ENCODE data around the gene KRT77.

DNA sequence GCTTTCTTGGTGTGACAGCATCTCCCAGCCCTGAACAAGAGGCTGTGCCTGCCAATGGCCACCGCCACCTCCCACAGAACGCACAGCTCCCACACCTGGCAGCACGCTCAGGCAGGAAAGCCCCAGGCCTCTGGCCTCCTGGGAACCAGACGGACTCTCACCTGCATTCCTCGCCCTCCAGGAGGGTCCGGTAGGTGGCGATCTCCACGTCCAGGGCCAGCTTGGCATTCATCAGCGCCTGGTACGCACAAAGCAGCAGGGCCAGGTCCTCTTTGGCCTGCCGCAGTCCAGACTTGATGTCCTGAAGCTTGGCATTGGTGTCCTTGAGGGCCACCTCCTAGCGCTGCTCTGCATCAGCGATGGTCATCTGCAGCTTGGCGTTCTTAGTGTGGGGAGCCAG lies 12.1 kb upstream of the KRT77 start:
- TF ChIP-seq, protein P1, sequence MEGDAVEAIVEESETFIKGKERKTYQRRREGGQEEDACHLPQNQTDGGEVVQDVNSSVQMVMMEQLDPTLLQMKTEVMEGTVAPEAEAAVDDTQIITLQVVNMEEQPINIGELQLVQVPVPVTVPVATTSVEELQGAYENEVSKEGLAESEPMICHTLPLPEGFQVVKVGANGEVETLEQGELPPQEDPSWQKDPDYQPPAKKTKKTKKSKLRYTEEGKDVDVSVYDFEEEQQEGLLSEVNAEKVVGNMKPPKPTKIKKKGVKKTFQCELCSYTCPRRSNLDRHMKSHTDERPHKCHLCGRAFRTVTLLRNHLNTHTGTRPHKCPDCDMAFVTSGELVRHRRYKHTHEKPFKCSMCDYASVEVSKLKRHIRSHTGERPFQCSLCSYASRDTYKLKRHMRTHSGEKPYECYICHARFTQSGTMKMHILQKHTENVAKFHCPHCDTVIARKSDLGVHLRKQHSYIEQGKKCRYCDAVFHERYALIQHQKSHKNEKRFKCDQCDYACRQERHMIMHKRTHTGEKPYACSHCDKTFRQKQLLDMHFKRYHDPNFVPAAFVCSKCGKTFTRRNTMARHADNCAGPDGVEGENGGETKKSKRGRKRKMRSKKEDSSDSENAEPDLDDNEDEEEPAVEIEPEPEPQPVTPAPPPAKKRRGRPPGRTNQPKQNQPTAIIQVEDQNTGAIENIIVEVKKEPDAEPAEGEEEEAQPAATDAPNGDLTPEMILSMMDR (conservative IDR thresholded peaks at IDR 0.05; ENCODE audit: low read depth, low read length) = peak; percentile 58
- no peak for TF ChIP-seq EZH2phosphoT487 (IDR thresholded peaks at IDR 0.05; ENCODE audit: borderline replicate concordance, low read length)
- no peak for TF ChIP-seq EZH2 (IDR thresholded peaks at IDR 0.05; ENCODE audit: low read length, unreplicated experiment)

Measured in PC-3 (cell line).